GM18499 (cell line): ENCODE measurements around the gene MIS12.

Source experiments
- ATAC-seq: cut with Tn5 transposase; IDR thresholded peaks from one replicate; pipeline ENCODE4 v1.9.1; 2021; ENCODE audit warnings: moderate number of reproducible peaks; ENCODE audit not compliant: insufficient read depth, unreplicated experiment

MIS12 gene

GRCh38 chr17:5499476-5500231, 13.3 kb downstream of the MIS12 start:
- ATAC-seq, result no peak

GRCh38 chr17:5500247-5500588, 13.9 kb downstream of the MIS12 start:
- ATAC-seq, result no peak

- no peak for ATAC-seq
These were observed 14.4 kb downstream of the MIS12 start for GRCh38 chr17:5500589-5501391.

GRCh38 chr17:5501685-5502084, 15.3 kb downstream of the MIS12 start:
- no peak for ATAC-seq

GRCh38 chr17:5502552-5502951, 16.2 kb downstream of the MIS12 start:
- no peak for ATAC-seq

GRCh38 chr17:5506307-5506706, 19.9 kb downstream of the MIS12 start:
- no peak for ATAC-seq

GRCh38 chr17:5508810-5509209, 22.4 kb downstream of the MIS12 start:
- ATAC-seq, result no peak

- ATAC-seq, result no peak
These were observed 23.1 kb downstream of the MIS12 start for GRCh38 chr17:5509482-5509881.

- ATAC-seq, result no peak
These were observed 24.4 kb downstream of the MIS12 start for GRCh38 chr17:5510771-5511170.

GRCh38 chr17:5511401-5512225, 25.2 kb downstream of the MIS12 start:
- ATAC-seq, result no peak

GRCh38 chr17:5513628-5514027, 27.3 kb downstream of the MIS12 start:
- ATAC-seq, result no peak

GRCh38 chr17:5514976-5515375, 28.6 kb downstream of the MIS12 start:
- ATAC-seq, result no peak

GRCh38 chr17:5516060-5516792, 29.9 kb downstream of the MIS12 start:
- ATAC-seq, result no peak

GRCh38 chr17:5522476-5522875, 36.1 kb downstream of the MIS12 start:
- no peak for ATAC-seq

GRCh38 chr17:5523249-5523648, 36.9 kb downstream of the MIS12 start:
- no peak for ATAC-seq

GRCh38 chr17:5526821-5527598, 40.6 kb downstream of the MIS12 start:
- no peak for ATAC-seq

GRCh38 chr17:5527601-5528250, 41.4 kb downstream of the MIS12 start:
- ATAC-seq, result no peak

GRCh38 chr17:5530265-5531084, 44.1 kb downstream of the MIS12 start:
- ATAC-seq, result no peak
